Thyroid gland (tissue), 4 donors: Measurements from ENCODE around the gene FTCD. TPM values are rescaled to one million over a fixed set of nuclear protein-coding genes. Genes with fewer than 3 reads are reported as not detected.
A peak's percentile ranks its signal among the peaks of the same experiment; 100 is the strongest.

Experiments used
- DNase-seq, 2 donors: peaks; one replicate each; pipeline ENCODE4 v3.0.0-alpha.2; 2019
- H3K27ac ChIP-seq, 3 donors: fragments of 200-600 bp; sonication (generic); 1 replicate in 2 of 3; 2 replicates in 1 of 3; pipeline ENCODE4 v1.5.1; 2016 to 2019; ENCODE audit warnings: mild to moderate bottlenecking in 1 of 3, moderate library complexity in 1 of 3
- H3K27me3 ChIP-seq: fragments of 200-600 bp; sonication (generic); one replicate; pipeline ENCODE4 v1.5.1; 2019
- H3K36me3 ChIP-seq, 2 donors: fragments of 200-600 bp; sonication (generic); one replicate each; pipeline ENCODE4 v1.5.1; 2016 to 2019
- H3K4me1 ChIP-seq, 2 donors: fragments of 200-600 bp; sonication (generic); one replicate each; pipeline ENCODE4 v1.5.1; 2017 to 2019
- H3K4me3 ChIP-seq, 3 donors: fragments of 200-600 bp; sonication (generic); replicated peaks in 1 of 3; 1 replicate in 2 of 3; 2 replicates in 1 of 3; pipeline ENCODE4 v1.5.1; 2016; ENCODE audit warnings: mild to moderate bottlenecking in 1 of 3
- H3K9me3 ChIP-seq: fragments of 200-600 bp; sonication (generic); one replicate; pipeline ENCODE4 v1.5.1; 2017
- POLR2A ChIP-seq, 2 donors: fragments of 450-650 bp; IDR thresholded peaks; one replicate each; pipeline ENCODE4 v1.6.1; 2017; ENCODE audit warnings: antibody characterized with exemption in 2 of 2, mild to moderate bottlenecking in 2 of 2, moderate library complexity in 1 of 2
- whole genome bisulfite sequencing, 2 donors: methylation state at CpG; one replicate each; pipeline ENCODE4 v1.1.5; 2017; 5-methylcytosine and 5-hydroxymethylcytosine counted together
- intact Hi-C: fragments of 100-400 bp; cut with DNase I; formaldehyde crosslinking; loops from one replicate; pipeline ENCODE4 v1.15.1; 2023
- total RNA-seq, 4 donors: library from RNA; depleted of rRNA; stranded (reverse); fragments of >200 nt; gene quantifications; one replicate each; pipeline ENCODE4 v1.2.3, GENCODE V29; 2016
- TF ChIP-seq, protein P1 (sequence below), 6 experiments: fragments of 200-600 bp in 3 of 6; fragments of 450-650 bp in 3 of 6; sonication (generic) in 3 of 6; IDR thresholded peaks; one replicate each; pipeline ENCODE4 v1.5.1; 2016 to 2019; ENCODE audit warnings: antibody characterized with exemption in 6 of 6, mild to moderate bottlenecking in 2 of 6, inconsistent platforms in 1 of 6, moderate library complexity in 1 of 6

Gene FTCD
- total RNA-seq, 4 donors from 2014 or later = 0.78 to 1.2 (median 0.94) TPM; not detected in 1

- intact Hi-C loops = no loop called here
- DNase-seq = no peak
- WGBS, 2 donors = 85% methylated on average over 14 of the region's 14 CpGs
- no peaks in the 10 kb centered on the region for H3K9me3 ChIP-seq
- H3K36me3 ChIP-seq = no peaks in the 10 kb centered on the region
- no peak overlapping the region for H3K4me3 ChIP-seq
- no peaks in the 10 kb centered on the region for H3K27me3 ChIP-seq
- H3K4me1 ChIP-seq = peaks cover 0 to 14% of the 10 kb centered on the region in 2 donors
- H3K27ac ChIP-seq = no peak overlapping the region
- TF ChIP-seq, protein P1, sequence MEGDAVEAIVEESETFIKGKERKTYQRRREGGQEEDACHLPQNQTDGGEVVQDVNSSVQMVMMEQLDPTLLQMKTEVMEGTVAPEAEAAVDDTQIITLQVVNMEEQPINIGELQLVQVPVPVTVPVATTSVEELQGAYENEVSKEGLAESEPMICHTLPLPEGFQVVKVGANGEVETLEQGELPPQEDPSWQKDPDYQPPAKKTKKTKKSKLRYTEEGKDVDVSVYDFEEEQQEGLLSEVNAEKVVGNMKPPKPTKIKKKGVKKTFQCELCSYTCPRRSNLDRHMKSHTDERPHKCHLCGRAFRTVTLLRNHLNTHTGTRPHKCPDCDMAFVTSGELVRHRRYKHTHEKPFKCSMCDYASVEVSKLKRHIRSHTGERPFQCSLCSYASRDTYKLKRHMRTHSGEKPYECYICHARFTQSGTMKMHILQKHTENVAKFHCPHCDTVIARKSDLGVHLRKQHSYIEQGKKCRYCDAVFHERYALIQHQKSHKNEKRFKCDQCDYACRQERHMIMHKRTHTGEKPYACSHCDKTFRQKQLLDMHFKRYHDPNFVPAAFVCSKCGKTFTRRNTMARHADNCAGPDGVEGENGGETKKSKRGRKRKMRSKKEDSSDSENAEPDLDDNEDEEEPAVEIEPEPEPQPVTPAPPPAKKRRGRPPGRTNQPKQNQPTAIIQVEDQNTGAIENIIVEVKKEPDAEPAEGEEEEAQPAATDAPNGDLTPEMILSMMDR (IDR thresholded peaks at IDR 0.05) = no peak
- TF ChIP-seq POLR2A (IDR thresholded peaks at IDR 0.05) = no peak
Observed at GRCh38 chr21:46094401-46095082, 60.8 kb downstream of the FTCD start.

DNA sequence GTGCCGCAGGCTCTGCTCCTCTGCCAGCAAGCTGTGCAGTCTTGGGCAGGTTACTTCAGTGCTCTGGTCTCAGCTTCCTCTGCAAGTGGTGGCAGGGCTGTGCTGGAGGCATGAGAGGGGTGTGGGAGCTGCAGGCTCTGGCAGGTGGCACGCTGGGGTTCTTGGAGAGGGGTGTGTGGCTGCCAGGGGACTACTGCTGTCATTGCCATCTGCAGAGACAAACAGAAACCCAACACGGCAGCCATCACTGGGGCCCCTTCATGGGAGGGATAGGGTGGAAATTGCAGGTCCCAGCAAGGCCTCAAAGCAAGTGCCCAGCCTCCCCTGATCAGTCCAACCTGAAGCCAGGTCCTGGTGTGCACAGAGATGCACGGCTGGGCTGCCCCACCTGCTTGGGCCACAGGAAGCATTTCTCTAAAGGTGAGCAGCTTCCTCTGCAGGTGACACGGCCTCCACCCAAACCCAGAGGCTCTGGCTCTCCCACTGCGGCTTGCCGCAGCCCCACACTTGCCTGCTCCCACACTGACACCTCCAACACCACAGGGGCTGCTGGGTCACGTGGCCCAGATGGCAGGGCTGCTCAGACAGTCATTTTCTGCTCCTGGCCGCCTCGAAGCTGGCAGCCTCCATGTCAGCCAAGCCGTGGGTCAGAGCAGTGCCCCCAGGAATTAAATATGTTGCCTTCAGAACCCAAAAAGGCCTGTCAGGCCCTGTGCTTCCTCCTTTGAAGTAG, 61.5 kb downstream of the FTCD start:
- peaks cover 0 to 14% of the 10 kb centered on the region in 2 donors for H3K4me1 ChIP-seq
- no peak overlapping the region for H3K4me3 ChIP-seq
- no peak overlapping the region for H3K27ac ChIP-seq
- TF ChIP-seq, protein P1 (IDR thresholded peaks at IDR 0.05) = no peak
- TF ChIP-seq POLR2A (IDR thresholded peaks at IDR 0.05) = no peak
- 84 to 85% methylated on average over 8 to 9 of the region's 11 CpGs for WGBS, 2 donors
- no peaks in the 10 kb centered on the region for H3K9me3 ChIP-seq
- no peaks in the 10 kb centered on the region for H3K27me3 ChIP-seq
- no peaks in the 10 kb centered on the region for H3K36me3 ChIP-seq
- intact Hi-C loops = no loop called here
- no peak for DNase-seq

DNA sequence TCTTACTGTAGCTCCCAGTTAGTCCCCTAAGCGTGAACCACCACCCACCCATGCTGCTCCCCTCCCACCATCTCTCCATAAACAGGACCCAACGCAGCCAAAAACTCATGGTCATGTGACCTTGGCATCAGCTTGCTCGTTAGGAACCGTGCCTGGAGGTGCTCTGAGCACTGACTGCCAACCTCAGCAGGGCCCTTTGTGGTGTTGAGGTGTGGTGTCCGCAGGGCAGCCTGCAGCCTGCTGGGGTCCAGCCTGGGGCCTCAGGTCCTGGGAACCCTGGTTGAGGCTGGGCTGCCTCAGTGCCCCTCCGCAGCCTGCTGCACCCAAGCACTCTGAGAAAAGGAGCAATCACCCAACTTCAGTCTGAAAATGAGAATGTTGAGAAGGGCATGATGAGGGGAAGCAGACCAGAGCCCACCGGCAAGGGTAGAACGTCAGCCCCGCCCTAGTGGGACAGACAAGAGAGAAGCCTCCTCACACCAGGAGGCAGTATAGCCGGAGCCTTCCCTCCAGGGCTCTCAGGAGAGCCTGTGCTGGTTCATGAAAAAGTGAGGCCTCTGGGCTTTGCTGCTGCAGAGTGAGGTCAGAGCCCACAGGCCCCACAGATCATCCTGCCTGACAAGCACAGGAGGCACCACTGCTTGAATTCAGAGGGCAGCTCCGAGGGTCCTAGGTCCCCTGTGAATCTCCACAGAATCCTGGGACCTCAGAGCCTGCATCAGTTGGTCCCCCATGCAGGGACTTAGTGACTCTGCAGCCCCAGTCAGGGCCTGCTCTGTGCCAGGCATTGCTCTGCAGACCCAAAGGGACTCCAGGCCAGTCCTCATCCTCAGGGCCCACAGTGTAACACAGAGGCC, 62.3 kb downstream of the FTCD start:
- no peaks in the 10 kb centered on the region for H3K9me3 ChIP-seq
- TF ChIP-seq, protein P1 (IDR thresholded peaks at IDR 0.05) = no peak
- no peak for TF ChIP-seq POLR2A (IDR thresholded peaks at IDR 0.05)
- peaks cover 0 to 9% of the 10 kb centered on the region in 2 donors for H3K4me1 ChIP-seq
- WGBS, 2 donors = 81 to 86% methylated on average over 7 to 10 of the region's 11 CpGs
- H3K36me3 ChIP-seq = no peaks in the 10 kb centered on the region
- peak overlapping the region in 2 of 3 donors; percentile 32 to 38 for H3K27ac ChIP-seq
- DNase-seq = no peak
- H3K4me3 ChIP-seq = no peak overlapping the region
- no peaks in the 10 kb centered on the region for H3K27me3 ChIP-seq
- intact Hi-C loops = no loop called here

DNA sequence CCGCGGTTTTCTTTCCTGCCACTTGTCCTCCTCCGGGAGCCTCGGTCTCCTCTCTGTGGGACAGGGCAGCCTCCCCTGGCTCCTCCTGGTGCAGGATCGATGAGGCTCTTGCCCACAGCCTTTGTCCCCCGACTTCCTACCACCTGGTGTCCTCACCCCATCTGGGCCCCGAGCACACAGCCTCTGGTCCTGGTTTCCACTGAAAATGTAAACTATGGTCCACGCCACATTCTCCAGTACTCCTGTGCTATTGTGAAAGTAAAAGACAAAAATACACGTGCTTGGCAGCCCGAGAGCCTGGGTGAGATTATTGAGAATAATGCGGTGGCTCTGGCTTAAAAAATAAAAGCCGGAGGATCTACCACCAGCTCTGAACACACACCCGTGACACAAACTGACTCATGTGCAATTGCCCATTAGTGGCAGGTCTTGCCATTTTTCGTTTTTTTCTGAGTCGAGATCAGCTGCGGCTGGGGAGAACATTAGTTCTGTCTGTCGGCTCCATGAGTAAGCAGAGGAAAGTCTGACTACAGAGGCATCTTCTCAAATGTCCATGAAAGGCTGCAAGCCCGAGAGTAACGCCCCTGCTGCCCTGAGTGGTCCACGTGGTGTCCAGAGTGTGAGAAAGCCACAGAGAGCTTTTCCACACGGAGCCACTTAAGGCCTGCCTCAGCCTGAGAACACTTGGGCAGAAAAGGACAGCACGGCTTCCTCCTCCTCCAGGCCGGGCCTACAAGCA, 63.2 kb downstream of the FTCD start:
- H3K36me3 ChIP-seq = no peaks in the 10 kb centered on the region
- intact Hi-C loops = no loop called here
- peak in 1 of 2 donors; percentile 28 for DNase-seq
- no peaks in the 10 kb centered on the region for H3K27me3 ChIP-seq
- H3K4me3 ChIP-seq = no peak overlapping the region
- H3K27ac ChIP-seq = peak overlapping the region; percentile 52 to 62 (median 57)
- peak in 1 of 2 donors; percentile 21 for TF ChIP-seq POLR2A (IDR thresholded peaks at IDR 0.05)
- TF ChIP-seq, protein P1 (IDR thresholded peaks at IDR 0.05) = no peak
- H3K4me1 ChIP-seq = peaks cover 0 to 5% of the 10 kb centered on the region in 2 donors
- no peaks in the 10 kb centered on the region for H3K9me3 ChIP-seq
- WGBS, 2 donors = 75 to 79% methylated on average over 19 to 20 of the region's 23 CpGs
